ENCODE data around the gene THSD7B.

DNA sequence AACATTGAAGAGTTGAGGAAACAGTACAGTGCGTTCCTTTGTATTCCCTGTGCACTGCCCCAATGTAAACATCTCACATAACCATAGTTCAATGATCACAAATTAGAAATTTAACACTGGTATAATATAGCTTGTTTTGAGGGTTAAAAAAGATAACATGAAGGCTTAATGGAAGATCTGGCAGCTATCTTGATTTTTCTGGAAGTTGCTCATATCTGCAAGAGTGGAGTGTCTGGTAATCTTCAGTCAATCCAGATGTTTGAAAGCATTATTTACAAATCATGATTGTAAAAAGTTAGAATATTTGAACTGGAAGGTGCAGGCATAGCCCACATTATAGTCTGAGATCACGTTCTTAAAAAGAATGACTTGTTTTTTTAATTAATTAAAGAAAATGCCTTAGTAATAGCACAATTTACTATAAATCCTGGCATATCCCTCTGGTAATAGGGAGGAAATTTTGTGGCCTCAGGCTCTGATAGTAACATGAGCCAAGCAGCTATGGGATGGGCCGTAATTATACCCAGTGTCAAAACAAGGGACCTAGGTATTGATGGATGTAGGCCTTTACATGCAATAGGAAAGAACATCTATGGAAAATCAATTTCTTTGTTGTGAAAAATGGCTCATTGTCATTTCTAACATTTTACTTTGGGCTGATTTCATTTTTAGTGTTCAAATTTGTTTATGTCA is 418.0 kb downstream of the THSD7B start:
- TF ChIP-seq, protein P1, sequence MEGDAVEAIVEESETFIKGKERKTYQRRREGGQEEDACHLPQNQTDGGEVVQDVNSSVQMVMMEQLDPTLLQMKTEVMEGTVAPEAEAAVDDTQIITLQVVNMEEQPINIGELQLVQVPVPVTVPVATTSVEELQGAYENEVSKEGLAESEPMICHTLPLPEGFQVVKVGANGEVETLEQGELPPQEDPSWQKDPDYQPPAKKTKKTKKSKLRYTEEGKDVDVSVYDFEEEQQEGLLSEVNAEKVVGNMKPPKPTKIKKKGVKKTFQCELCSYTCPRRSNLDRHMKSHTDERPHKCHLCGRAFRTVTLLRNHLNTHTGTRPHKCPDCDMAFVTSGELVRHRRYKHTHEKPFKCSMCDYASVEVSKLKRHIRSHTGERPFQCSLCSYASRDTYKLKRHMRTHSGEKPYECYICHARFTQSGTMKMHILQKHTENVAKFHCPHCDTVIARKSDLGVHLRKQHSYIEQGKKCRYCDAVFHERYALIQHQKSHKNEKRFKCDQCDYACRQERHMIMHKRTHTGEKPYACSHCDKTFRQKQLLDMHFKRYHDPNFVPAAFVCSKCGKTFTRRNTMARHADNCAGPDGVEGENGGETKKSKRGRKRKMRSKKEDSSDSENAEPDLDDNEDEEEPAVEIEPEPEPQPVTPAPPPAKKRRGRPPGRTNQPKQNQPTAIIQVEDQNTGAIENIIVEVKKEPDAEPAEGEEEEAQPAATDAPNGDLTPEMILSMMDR (IDR thresholded peaks at IDR 0.05): no peak
- TF ChIP-seq POLR2A (IDR thresholded peaks at IDR 0.05): no peak
